Prostate gland (tissue), 2 donors: Measurements from ENCODE around the gene LIF.

Experiments used
- CTCF ChIP-seq, 4 experiments: fragments of 200-600 bp in 2 of 4; fragments of 450-650 bp in 2 of 4; sonication (generic) in 2 of 4; IDR thresholded peaks; 1 replicate in 3 of 4; 2 replicates in 1 of 4; pipeline ENCODE4 v1.5.1; 2016 to 2019; ENCODE audit warnings: antibody characterized with exemption in 4 of 4, mild to moderate bottlenecking in 2 of 4, moderate library complexity in 2 of 4
- POLR2A ChIP-seq: fragments of 450-650 bp; IDR thresholded peaks from one replicate; pipeline ENCODE4 v1.6.1; 2016; ENCODE audit warnings: antibody characterized with exemption, mild to moderate bottlenecking
- POLR2AphosphoS5 ChIP-seq: sonication (generic); formaldehyde crosslinking; IDR thresholded peaks from one replicate; pipeline ENCODE4 v1.6.1; 2017; ENCODE audit warnings: antibody characterized with exemption

DNA sequence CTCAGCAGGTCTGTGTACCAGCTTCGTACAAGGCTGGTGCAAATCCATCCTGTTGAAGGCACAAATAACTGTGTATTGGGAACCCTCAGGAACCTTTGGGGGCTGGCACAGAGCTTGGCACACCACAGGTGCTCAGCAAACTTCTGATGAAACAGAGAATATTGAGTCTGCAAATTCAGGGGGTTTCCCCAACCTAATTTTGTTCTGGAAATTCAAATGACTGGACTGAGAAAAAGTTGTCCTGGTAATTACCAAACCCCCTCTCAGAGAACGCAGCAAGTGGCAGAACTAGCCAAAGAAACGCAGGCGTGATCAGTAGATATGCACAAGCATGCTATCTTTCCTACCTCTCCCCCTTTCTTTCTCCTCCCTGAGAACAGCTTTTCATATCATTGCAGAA, 47.6 kb downstream of the LIF start:
- TF ChIP-seq CTCF (IDR thresholded peaks at IDR 0.05) (no peak), POLR2A (no peak), POLR2AphosphoS5 (no peak)
